Lung (tissue), 12 donors: ENCODE measurements around the gene OR4D10. TPM values are rescaled to one million over a fixed set of nuclear protein-coding genes. Genes with fewer than 3 reads are reported as not detected.

Experiments used
- ATAC-seq: fragments of 200-7000 bp; cut with Tn5 transposase; one replicate; pipeline ENCODE4 v1.9.1; 2020; ENCODE audit warnings: moderate number of reproducible peaks; ENCODE audit not compliant: insufficient read depth, low FRiP score
- DNase-seq, 3 donors: peaks; one replicate each; pipeline ENCODE4 v3.0.0-alpha.2; 2013 to 2017
- H3K27ac ChIP-seq, 2 donors: one replicate each; pipeline ENCODE4 v1.5.1; 2013; ENCODE audit warnings: mild to moderate bottlenecking in 2 of 2, moderate library complexity in 2 of 2, control low read depth in 1 of 2, inconsistent platforms in 1 of 2, low read depth in 1 of 2, low read length in 1 of 2
- H3K27me3 ChIP-seq, 3 donors: one replicate each; pipeline ENCODE4 v1.5.1; 2013; ENCODE audit warnings: low read length in 2 of 3; ENCODE audit not compliant: control insufficient read depth in 3 of 3, insufficient read depth in 3 of 3
- H3K36me3 ChIP-seq, 4 donors: one replicate each; pipeline ENCODE4 v1.5.1; 2013; ENCODE audit warnings: low read length in 4 of 4, mild to moderate bottlenecking in 1 of 4, moderate library complexity in 1 of 4; ENCODE audit not compliant: control insufficient read depth in 4 of 4, insufficient read depth in 4 of 4
- H3K4me1 ChIP-seq, 5 donors: one replicate each; pipeline ENCODE4 v1.5.1; 2013; ENCODE audit warnings: low read length in 5 of 5, mild to moderate bottlenecking in 2 of 5, moderate library complexity in 1 of 5; ENCODE audit not compliant: control insufficient read depth in 5 of 5, insufficient read depth in 5 of 5
- H3K4me3 ChIP-seq: one replicate; pipeline ENCODE4 v1.5.1; 2013; ENCODE audit warnings: mild to moderate bottlenecking, control low read depth, moderate library complexity
- H3K9ac ChIP-seq, 2 donors: one replicate each; pipeline ENCODE4 v1.5.1; 2013; ENCODE audit warnings: low read length in 2 of 2, control low read depth in 1 of 2; ENCODE audit not compliant: insufficient read depth in 1 of 2
- H3K9me3 ChIP-seq, 4 donors: one replicate each; pipeline ENCODE4 v1.5.1; 2013; ENCODE audit warnings: low read length in 3 of 4, mild to moderate bottlenecking in 1 of 4, moderate library complexity in 1 of 4; ENCODE audit not compliant: control insufficient read depth in 4 of 4, insufficient read depth in 3 of 4
- WGBS, 2 donors: extraction: QIAGEN DNeasy Blood & Tissue Kit; methylation state at CpG; one replicate each; pipeline ENCODE4 v1.1.7; 2013; 5-methylcytosine and 5-hydroxymethylcytosine counted together
- polyA plus RNA-seq, 2 donors: library from polyadenylated mRNA; stranded (reverse); fragments of 200-250 nt; gene quantifications; one replicate each; pipeline ENCODE4 v1.2.1, GENCODE V29; 2013
- total RNA-seq, 2 donors: library from RNA; depleted of rRNA in 1 of 2; stranded (reverse); fragments of >200 nt in 1 of 2; gene quantifications; one replicate each; pipeline ENCODE4 v1.2.1, GENCODE V29; 2014 to 2021
- TF ChIP-seq, protein P1 (sequence below): IDR thresholded peaks from 2 replicates; pipeline ENCODE4 v1.5.1; 2012; ENCODE audit warnings: mild to moderate bottlenecking; ENCODE audit errors: control extremely low read depth, extremely low read depth
- donor health status: control.
- donor health status: control.
- donor health status: Bipolar disorder and iron deficiency.
- donor health status: healthy.
- donor health status: DM: yes; HTN: yes; CAD: no.

OR4D10 gene
- total and polyA plus RNA-seq, 4 donors = not detected

GRCh38 chr11:59520741-59521140, 47.6 kb downstream of the OR4D10 start:
- Histone ChIP-seq H3K27ac (no peak overlapping the region), H3K9ac (no peak overlapping the region), H3K27me3 (no peaks in the 10 kb centered on the region), H3K9me3 (no peaks in the 10 kb centered on the region), H3K36me3 (no peaks in the 10 kb centered on the region), H3K4me3 (no peak overlapping the region), H3K4me1 (no peaks in the 10 kb centered on the region)
- TF ChIP-seq, protein P1, sequence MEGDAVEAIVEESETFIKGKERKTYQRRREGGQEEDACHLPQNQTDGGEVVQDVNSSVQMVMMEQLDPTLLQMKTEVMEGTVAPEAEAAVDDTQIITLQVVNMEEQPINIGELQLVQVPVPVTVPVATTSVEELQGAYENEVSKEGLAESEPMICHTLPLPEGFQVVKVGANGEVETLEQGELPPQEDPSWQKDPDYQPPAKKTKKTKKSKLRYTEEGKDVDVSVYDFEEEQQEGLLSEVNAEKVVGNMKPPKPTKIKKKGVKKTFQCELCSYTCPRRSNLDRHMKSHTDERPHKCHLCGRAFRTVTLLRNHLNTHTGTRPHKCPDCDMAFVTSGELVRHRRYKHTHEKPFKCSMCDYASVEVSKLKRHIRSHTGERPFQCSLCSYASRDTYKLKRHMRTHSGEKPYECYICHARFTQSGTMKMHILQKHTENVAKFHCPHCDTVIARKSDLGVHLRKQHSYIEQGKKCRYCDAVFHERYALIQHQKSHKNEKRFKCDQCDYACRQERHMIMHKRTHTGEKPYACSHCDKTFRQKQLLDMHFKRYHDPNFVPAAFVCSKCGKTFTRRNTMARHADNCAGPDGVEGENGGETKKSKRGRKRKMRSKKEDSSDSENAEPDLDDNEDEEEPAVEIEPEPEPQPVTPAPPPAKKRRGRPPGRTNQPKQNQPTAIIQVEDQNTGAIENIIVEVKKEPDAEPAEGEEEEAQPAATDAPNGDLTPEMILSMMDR = no peak
- DNase-seq (no peak), ATAC-seq (no peak)
- WGBS, 2 donors = 79 to 80% methylated on average over 5 of the region's 5 CpGs

DNA sequence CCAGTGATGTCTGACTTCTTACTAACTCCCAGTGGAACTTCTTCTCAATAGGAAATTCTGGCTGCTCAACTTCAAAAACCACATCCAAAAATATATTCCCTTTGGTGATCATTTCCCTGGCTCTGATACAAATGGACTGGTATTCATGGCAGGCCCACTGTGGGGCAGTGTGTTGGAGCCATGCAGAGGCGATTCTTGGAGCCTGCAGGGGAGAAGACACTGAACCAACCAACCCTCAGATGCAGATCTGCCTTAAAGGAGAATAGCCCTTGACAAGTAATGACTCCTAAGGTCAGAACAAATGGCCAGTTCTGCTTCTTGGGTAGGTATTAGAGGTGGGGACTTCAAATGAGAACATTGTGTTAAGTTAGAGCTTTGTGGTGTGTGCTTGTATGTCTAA, 50.4 kb downstream of the OR4D10 start:
- ATAC-seq (no peak), DNase-seq (no peak)
- 33 to 54% methylated on average over 1 of the region's 1 CpG for WGBS, 2 donors
- TF ChIP-seq, protein P1 = no peak
- Histone ChIP-seq H3K4me3 (no peak overlapping the region), H3K9ac (no peak overlapping the region), H3K27ac (no peak overlapping the region), H3K9me3 (no peaks in the 10 kb centered on the region), H3K4me1 (no peaks in the 10 kb centered on the region), H3K36me3 (no peaks in the 10 kb centered on the region), H3K27me3 (no peaks in the 10 kb centered on the region)

- no peak overlapping the region for H3K4me3 ChIP-seq
- no peak for ATAC-seq
- TF ChIP-seq, protein P1 = no peak
- H3K36me3 ChIP-seq = no peaks in the 10 kb centered on the region
- WGBS, 2 donors = 67 to 75% methylated on average over 7 of the region's 7 CpGs
- H3K4me1 ChIP-seq = no peaks in the 10 kb centered on the region
- H3K9me3 ChIP-seq = no peaks in the 10 kb centered on the region
- H3K27ac ChIP-seq = no peak overlapping the region
- H3K27me3 ChIP-seq = no peaks in the 10 kb centered on the region
- DNase-seq = no peak
- no peak overlapping the region for H3K9ac ChIP-seq
These were observed 55.6 kb downstream of the OR4D10 start for GRCh38 chr11:59528711-59529110.

Other genes with a start within 250 kb of the OR4D10 start
- under 1 TPM in 1 of 2 donors, not detected in 1; 0.03 TPM for gene OR5AN1, start 114.4 kb upstream of the OR4D10 start, total RNA-seq
- not detected for gene OR5AN1, start 114.4 kb upstream of the OR4D10 start, polyA plus RNA-seq
- gene OR5A2, start 46.9 kb upstream of the OR4D10 start, total RNA-seq = not detected
- gene OR5A2, start 46.9 kb upstream of the OR4D10 start, polyA plus RNA-seq = not detected
- not detected for gene OR5A1, start 36.8 kb upstream of the OR4D10 start, total RNA-seq
- not detected for gene OR5A1, start 36.8 kb upstream of the OR4D10 start, polyA plus RNA-seq
- gene OR4D6, start 16.4 kb upstream of the OR4D10 start, total RNA-seq = not detected
- gene OR4D6, start 16.4 kb upstream of the OR4D10 start, polyA plus RNA-seq = not detected
- not detected for gene OR4D11, start 30.3 kb downstream of the OR4D10 start, total RNA-seq
- gene OR4D11, start 30.3 kb downstream of the OR4D10 start, polyA plus RNA-seq = not detected
- gene OR4D9, start 38.2 kb downstream of the OR4D10 start, total RNA-seq = not detected
- not detected for gene OR4D9, start 38.2 kb downstream of the OR4D10 start, polyA plus RNA-seq
- gene OSBP, start 142.5 kb downstream of the OR4D10 start, total RNA-seq = 10 to 100 TPM; 39.1 to 41.9 TPM
- gene OSBP, start 142.5 kb downstream of the OR4D10 start, polyA plus RNA-seq = 10 to 100 TPM; 12.0 to 21.2 TPM
- gene PATL1, start 195.7 kb downstream of the OR4D10 start, total RNA-seq = 10 to 100 TPM; 23.1 to 29.3 TPM
- 10 to 100 TPM; 12.8 to 28.8 TPM for gene PATL1, start 195.7 kb downstream of the OR4D10 start, polyA plus RNA-seq
- gene OR10V1, start 240.5 kb downstream of the OR4D10 start, total RNA-seq = not detected
- gene OR10V1, start 240.5 kb downstream of the OR4D10 start, polyA plus RNA-seq = not detected